Left lung (tissue), 10 donors: Measurements from ENCODE around the gene ATP1A3. TPM values are rescaled to one million over a fixed set of nuclear protein-coding genes. Genes with fewer than 3 reads are reported as not detected.

ENCODE experiments used
- ATAC-seq: fragments of 200-7000 bp; cut with Tn5 transposase; one replicate; pipeline ENCODE4 v1.9.1; 2020; ENCODE audit warnings: moderate library complexity
- DNase-seq, 4 donors: peaks; one replicate each; pipeline ENCODE4 v3.0.0-alpha.2; 2013 to 2020
- H3K27ac ChIP-seq, 2 donors: fragments of 200-600 bp; sonication (generic) in 1 of 2; one replicate each; pipeline versions ENCODE4 v1.5.0 to v1.8.0; 2020 to 2021
- H3K27me3 ChIP-seq, 2 donors: fragments of 200-600 bp; sonication (generic) in 1 of 2; one replicate each; pipeline versions ENCODE4 v1.5.0 to v1.8.0; 2020 to 2021
- H3K36me3 ChIP-seq, 2 donors: fragments of 200-600 bp; sonication (generic) in 1 of 2; one replicate each; pipeline versions ENCODE4 v1.5.0 to v1.8.0; 2020 to 2021
- H3K4me1 ChIP-seq, 2 donors: fragments of 200-600 bp; one replicate each; pipeline ENCODE4 v1.8.0; 2021
- H3K4me3 ChIP-seq, 2 donors: fragments of 200-600 bp; sonication (generic) in 1 of 2; one replicate each; pipeline versions ENCODE4 v1.5.0 to v1.8.0; 2020 to 2021; ENCODE audit warnings: mild to moderate bottlenecking in 1 of 2
- H3K9me3 ChIP-seq, 2 donors: fragments of 200-600 bp; sonication (generic) in 1 of 2; one replicate each; pipeline versions ENCODE4 v1.5.0 to v1.8.0; 2020 to 2021
- CTCF ChIP-seq, 2 donors: fragments of 200-600 bp; sonication (generic) in 1 of 2; IDR thresholded peaks; one replicate each; pipeline versions ENCODE4 v1.5.0 to v1.8.0; 2021; ENCODE audit warnings: antibody characterized with exemption in 2 of 2
- intact Hi-C, 2 donors: fragments of 100-400 bp; cut with DNase I; formaldehyde crosslinking; loops; one replicate each; pipeline versions ENCODE4 v1.11.2 to v1.14.2; 2022
- polyA plus RNA-seq, 6 donors: library from polyadenylated mRNA; unstranded; fragments of 120-200 nt; gene quantifications; one replicate each; pipeline ENCODE4 v1.2.1, GENCODE V29; 2013; ENCODE audit not compliant: insufficient read length in 6 of 6
- total RNA-seq, 2 donors: library from RNA; stranded (reverse); fragmentation: NEBNext Ultra II Directional; extraction: Animal tissue kit (Norgen Biotek cat#: 25700); gene quantifications; one replicate each; pipeline ENCODE4 v1.2.1, GENCODE V29; 2021
- donor health status: DM: no; HTN: yes; CAD: no.
- donor health status: DM: no; HTN: no; CAD: no.

ATP1A3 gene
- total and polyA plus RNA-seq, 8 donors = 0.20 to 0.86 (median 0.40) TPM; not detected in 3

GRCh38 chr19:41922585-41922984, 71.4 kb downstream of the ATP1A3 start:
- Histone ChIP-seq H3K4me3 (no peak overlapping the region), H3K4me1 (peaks cover 0 to 3% of the 10 kb centered on the region in 2 donors), H3K27me3 (peaks cover 33 to 98% of the 10 kb centered on the region in 2 donors), H3K36me3 (no peaks in the 10 kb centered on the region), H3K27ac (no peak overlapping the region), H3K9me3 (no peaks in the 10 kb centered on the region)
- ATAC-seq = no peak
- DNase-seq = no peak
- TF ChIP-seq CTCF (IDR thresholded peaks at IDR 0.05) = no peak
- intact Hi-C loops = no loop called here

DNA sequence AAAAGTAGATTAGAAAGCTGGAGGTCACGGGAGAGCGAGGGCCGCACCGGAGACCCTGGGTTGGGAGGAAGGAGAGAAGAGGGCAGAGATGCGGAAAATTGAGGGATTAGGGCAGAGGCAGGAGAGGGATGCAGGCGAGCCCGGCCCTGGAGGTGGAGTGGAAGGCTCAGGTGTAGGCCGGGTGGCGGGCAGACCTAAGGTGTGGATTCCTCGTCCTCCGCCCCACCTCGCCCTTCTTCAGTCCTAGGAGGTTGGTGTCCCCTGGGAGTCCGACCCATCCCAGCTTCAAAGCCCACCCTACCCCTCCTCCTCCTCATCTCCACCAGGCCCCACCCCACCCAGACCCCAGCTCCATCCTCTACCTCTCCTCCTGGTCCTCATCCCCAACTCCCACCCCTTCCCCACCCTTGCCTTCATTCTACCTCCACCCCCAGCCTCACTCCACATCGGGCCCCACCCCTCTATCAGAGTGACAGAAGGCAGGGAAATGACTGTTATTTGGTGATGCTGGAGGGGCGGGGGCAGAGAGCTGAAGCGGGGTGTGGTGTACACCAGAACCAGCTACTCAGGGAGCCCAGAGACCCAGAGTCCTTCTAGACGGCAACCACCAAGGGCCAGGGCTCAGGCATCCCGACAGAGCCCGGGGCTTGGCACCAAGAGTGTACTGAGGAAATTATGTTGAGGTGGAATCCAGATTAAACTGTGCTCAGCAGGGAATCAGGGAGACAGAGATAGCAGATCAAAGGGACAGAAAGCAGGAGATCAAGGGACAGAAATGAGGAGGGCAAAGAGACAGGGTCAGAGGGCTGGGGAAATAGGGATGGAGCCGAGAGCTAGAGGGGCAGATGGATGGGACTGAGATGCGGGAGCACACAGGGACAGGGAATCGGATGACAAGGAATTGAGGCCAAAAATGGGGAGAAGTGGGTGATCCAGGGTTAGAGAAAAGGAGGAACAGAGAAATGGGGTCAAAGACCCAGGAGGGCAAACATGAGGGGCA, 72.2 kb downstream of the ATP1A3 start:
- ATAC-seq (no peak), DNase-seq (no peak)
- intact Hi-C loops = no loop called here
- peaks cover 31 to 98% of the 10 kb centered on the region in 2 donors for H3K27me3 ChIP-seq
- no peak overlapping the region for H3K4me3 ChIP-seq
- no peak for TF ChIP-seq CTCF (IDR thresholded peaks at IDR 0.05)
- H3K9me3 ChIP-seq = no peaks in the 10 kb centered on the region
- no peaks in the 10 kb centered on the region for H3K36me3 ChIP-seq
- no peak overlapping the region for H3K27ac ChIP-seq
- H3K4me1 ChIP-seq = no peaks in the 10 kb centered on the region

GRCh38 chr19:41920882-41921576, 73.0 kb downstream of the ATP1A3 start:
- ATAC-seq = no peak
- Histone ChIP-seq H3K4me3 (no peak overlapping the region), H3K36me3 (no peaks in the 10 kb centered on the region), H3K9me3 (no peaks in the 10 kb centered on the region), H3K4me1 (no peaks in the 10 kb centered on the region), H3K27me3 (peaks cover 33 to 98% of the 10 kb centered on the region in 2 donors), H3K27ac (no peak overlapping the region)
- TF ChIP-seq CTCF (IDR thresholded peaks at IDR 0.05) = no peak
- intact Hi-C loops = no loop called here
- DNase-seq = no peak

- Histone ChIP-seq H3K36me3 (no peaks in the 10 kb centered on the region), H3K9me3 (no peaks in the 10 kb centered on the region), H3K4me1 (peaks cover 0 to 5% of the 10 kb centered on the region in 2 donors), H3K27ac (no peak overlapping the region), H3K4me3 (no peak overlapping the region), H3K27me3 (peaks cover 41 to 98% of the 10 kb centered on the region in 2 donors)
- TF ChIP-seq CTCF (IDR thresholded peaks at IDR 0.05) = no peak
- intact Hi-C loops = no loop called here
- DNase-seq = no peak
- no peak for ATAC-seq
Observed at GRCh38 chr19:41919948-41920712, 73.9 kb downstream of the ATP1A3 start.
